ENCODE results near the gene SUN2.

GRCh38 chr22:38740116-38740723, 15.6 kb downstream of the SUN2 start:
- TF ChIP-seq CTCF (conservative IDR thresholded peaks at IDR 0.05 in 1 of 2, IDR thresholded peaks at IDR 0.05 in 1 of 2; ENCODE audit: low read depth in 1 of 2, low read length in 2 of 2) (no peak), EZH2 (IDR thresholded peaks at IDR 0.05; ENCODE audit: low read length, missing control alignments) (no peak)

Measured in fibroblast of lung (primary cell).